Endothelial cell of umbilical vein (primary cell): ENCODE data around the gene FAM184B. TPM values are rescaled to one million over a fixed set of nuclear protein-coding genes. Genes with fewer than 3 reads are reported as not detected.

Experiments used
- BruUV-seq: library from RNA; stranded (reverse); fragments of 400-500 nt; replicated peaks from 2 replicates; lab custom pipeline; 2021; lab: Mats Ljungman, UMichigan
- CTCF ChIA-PET: fragments of 300-600, 350-600 bp; sonication (Branson Sonifier 250); formaldehyde crosslinking; loops from one replicate; lab custom pipeline; 2021; ENCODE audit warnings: antibody characterized with exemption, inconsistent platforms; lab: Charles Lee
- POLR2A ChIA-PET: fragments of 300-600, 350-600 bp; sonication (Branson Sonifier 250); formaldehyde crosslinking; loops from one replicate; lab custom pipeline; 2021; ENCODE audit warnings: antibody characterized with exemption, inconsistent platforms; lab: Charles Lee
- DNase-seq: peaks from one replicate; pipeline ENCODE4 v3.0.0-alpha.2; 2011; ENCODE audit warnings: low read depth, low spot score
- FAIRE-seq: peaks from 2 replicates; lab custom pipeline; 2011; peaks lifted over from hg19 to GRCh38; lab: Jason Lieb, UNC
- H2AFZ ChIP-seq: 2 replicates; pipeline ENCODE4 v1.6.0; 2012; ENCODE audit warnings: low read depth, low read length, control low read depth, inconsistent platforms
- H3K27ac ChIP-seq: 2 replicates; pipeline ENCODE4 v1.5.1; 2011; ENCODE audit warnings: low read depth, mild to moderate bottlenecking, control low read depth, low read length, moderate library complexity; ENCODE audit not compliant: insufficient read depth
- H3K27me3 ChIP-seq, 2 experiments: 2 replicates each; pipeline versions ENCODE4 v1.6.0 to v1.6.1; 2011; ENCODE audit warnings: low read length in 2 of 2, mixed read lengths in 1 of 2; ENCODE audit not compliant: control insufficient read depth in 2 of 2, insufficient read depth in 2 of 2
- H3K36me3 ChIP-seq, 2 experiments: 2 replicates in 1 of 2; 3 replicates in 1 of 2; pipeline ENCODE4 v1.5.1; 2011; ENCODE audit warnings: low read length in 2 of 2, mild to moderate bottlenecking in 1 of 2, moderate library complexity in 1 of 2; ENCODE audit not compliant: control insufficient read depth in 2 of 2, insufficient read depth in 2 of 2; ENCODE audit errors: extremely low read depth in 1 of 2
- H3K4me1 ChIP-seq: 3 replicates; pipeline ENCODE4 v1.5.1; 2011; ENCODE audit warnings: mild to moderate bottlenecking, low read length; ENCODE audit not compliant: control insufficient read depth, insufficient read depth; ENCODE audit errors: extremely low read depth
- H3K4me2 ChIP-seq: 2 replicates; pipeline ENCODE4 v1.6.1; 2011; ENCODE audit warnings: low read length, control low read depth, mixed read lengths; ENCODE audit not compliant: insufficient read depth
- H3K4me3 ChIP-seq, 3 experiments: fragments of 200-600 bp in 1 of 3; sonication (generic), shearing (Covaris generic) in 1 of 3; replicated peaks in 1 of 3; 2 replicates each; pipeline ENCODE4 v1.5.1; 2011 to 2016; ENCODE audit warnings: control low read depth in 3 of 3, low read length in 3 of 3, mild to moderate bottlenecking in 2 of 3, inconsistent platforms in 1 of 3, low read depth in 1 of 3, moderate library complexity in 1 of 3; ENCODE audit not compliant: insufficient read depth in 1 of 3
- H3K79me2 ChIP-seq: 2 replicates; pipeline ENCODE4 v1.6.0; 2012; ENCODE audit warnings: low read length, inconsistent platforms; ENCODE audit not compliant: control insufficient read depth, insufficient read depth
- H3K9ac ChIP-seq: replicated peaks from 2 replicates; pipeline ENCODE3; 2011; ENCODE audit warnings: low read length, control low read depth; ENCODE audit not compliant: insufficient read depth; ENCODE audit errors: extremely low read depth
- H3K9me1 ChIP-seq: replicated peaks from 3 replicates; pipeline ENCODE4 v1.6.0; 2011; ENCODE audit warnings: mild to moderate bottlenecking, low read length; ENCODE audit not compliant: control insufficient read depth, insufficient read depth; ENCODE audit errors: extremely low read depth
- H3K9me3 ChIP-seq: replicated peaks from 2 replicates; pipeline ENCODE4 v1.5.1; 2012; ENCODE audit warnings: low read length, inconsistent platforms; ENCODE audit not compliant: control insufficient read depth, insufficient read depth
- H4K20me1 ChIP-seq: replicated peaks from 2 replicates; pipeline ENCODE3; 2011; ENCODE audit warnings: mild to moderate bottlenecking, low read length; ENCODE audit not compliant: control insufficient read depth, insufficient read depth; ENCODE audit errors: extremely low read depth
- EZH2 ChIP-seq: IDR thresholded peaks from 2 replicates; pipeline ENCODE4 v1.6.1; 2012; ENCODE audit warnings: borderline replicate concordance, low read depth, mild to moderate bottlenecking, moderate library complexity, low read length, inconsistent platforms; ENCODE audit not compliant: severe bottlenecking
- FOS ChIP-seq: IDR thresholded peaks from 2 replicates; pipeline ENCODE4 v1.6.1; 2011; ENCODE audit warnings: mild to moderate bottlenecking, low read length, moderate library complexity, borderline replicate concordance; ENCODE audit not compliant: insufficient read depth
- GATA2 ChIP-seq: IDR thresholded peaks from 2 replicates; pipeline ENCODE4 v1.7.0; 2011; ENCODE audit warnings: low read depth, mild to moderate bottlenecking, moderate library complexity, mixed read lengths, low read length; ENCODE audit not compliant: insufficient read length, insufficient read depth
- JUN ChIP-seq: IDR thresholded peaks from 2 replicates; pipeline ENCODE4 v1.6.1; 2011; ENCODE audit warnings: borderline replicate concordance, low read depth; ENCODE audit not compliant: insufficient read length, insufficient read depth
- MAX ChIP-seq: IDR thresholded peaks from 2 replicates; pipeline ENCODE4 v1.6.1; 2011; ENCODE audit not compliant: insufficient read depth, insufficient read length
- MYC ChIP-seq: IDR thresholded peaks from one replicate; pipeline ENCODE4 v1.6.1; 2011; ENCODE audit warnings: mild to moderate bottlenecking, low read depth, low read length
- POLR2A ChIP-seq: IDR thresholded peaks from 2 replicates; pipeline ENCODE4 v1.6.1; 2012; ENCODE audit warnings: low read depth, mild to moderate bottlenecking, control low read depth, low read length
- POLR2AphosphoS5 ChIP-seq: IDR thresholded peaks from 2 replicates; pipeline ENCODE4 v1.6.1; 2012; ENCODE audit warnings: low read depth, mild to moderate bottlenecking, control low read depth, low read length, moderate library complexity; ENCODE audit not compliant: insufficient read depth
- dilution Hi-C: fragments of 300-500 bp; cut with MboI; formaldehyde crosslinking; loops from one replicate; pipeline ENCODE4 v1.15.0; 2019; ENCODE audit warnings: low sequenced_read_pairs; ENCODE audit not compliant: extremely low pct_ligation_motif_present
- intact Hi-C: fragments of 100-400 bp; cut with micrococcal nuclease; formaldehyde crosslinking; loops from one replicate; pipeline ENCODE4 v1.10.0; 2022
- polyA plus RNA-seq, 4 experiments: library from polyadenylated mRNA; depleted of rRNA in 3 of 4; stranded (reverse) in 3 of 4; unstranded in 1 of 4; fragments of >200 nt; gene quantifications; 2 replicates each; pipeline versions ENCODE4 v1.2.1 to v1.2.3, GENCODE V29; 2011 to 2012; ENCODE audit warnings: missing spikeins in 1 of 4
- total RNA-seq: library from RNA; stranded (reverse); gene quantifications from 2 replicates; pipeline ENCODE4 v1.2.3, GENCODE V29; 2021
- TF ChIP-seq, protein P1 (sequence below), 2 donors: IDR thresholded peaks; 1 replicate in 1 of 2; 2 replicates in 1 of 2; pipeline ENCODE4 v1.5.1; 2011; ENCODE audit warnings: low read length in 2 of 2, mild to moderate bottlenecking in 2 of 2, moderate library complexity in 2 of 2, control low read depth in 1 of 2, inconsistent platforms in 1 of 2, low read depth in 1 of 2; ENCODE audit not compliant: insufficient read depth in 1 of 2; ENCODE audit errors: extremely low read depth in 1 of 2

Gene FAM184B
- total and polyA plus RNA-seq, 2 donors (not counting 3 experiments of a cell fraction or from before 2014, with no cell fraction given) = not detected

DNA sequence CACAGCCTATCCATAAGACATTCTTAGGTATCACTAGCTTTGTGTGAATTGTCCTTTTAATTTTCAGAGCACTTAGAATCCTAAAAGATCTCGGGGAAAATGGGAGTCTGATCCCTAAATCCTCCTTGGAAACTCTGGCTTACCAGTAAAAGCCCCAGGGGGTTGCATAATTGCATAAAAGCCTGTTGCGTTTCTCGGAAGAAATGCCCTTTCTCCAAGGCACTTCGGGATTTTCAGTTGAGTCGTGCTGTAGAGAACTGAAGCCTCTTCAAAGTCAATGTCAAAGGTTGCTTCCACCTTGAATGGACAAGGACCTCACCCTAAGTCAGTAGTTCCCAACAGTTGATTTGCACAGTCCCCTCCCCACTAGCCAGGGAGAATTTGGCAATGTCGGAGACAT, 20.8 kb downstream of the FAM184B start:
- no peak overlapping the region for H3K4me2 ChIP-seq
- intact Hi-C loops (no loop called here), dilution Hi-C loops (no loop called here)
- no peak overlapping the region for H3K27ac ChIP-seq
- POLR2A ChIA-PET = no interaction called here
- H3K79me2 ChIP-seq = no peaks in the 10 kb centered on the region
- H3K4me3 ChIP-seq = no peak overlapping the region
- H3K27me3 ChIP-seq = peaks cover 5 to 7% of the 10 kb centered on the region in 2 experiments
- no peaks in the 10 kb centered on the region for H3K9me3 ChIP-seq
- no peaks in the 10 kb centered on the region for H3K4me1 ChIP-seq
- H3K36me3 ChIP-seq = no peaks in the 10 kb centered on the region
- TF ChIP-seq MYC (no peak), GATA2 (no peak), MAX (no peak), EZH2 (no peak), JUN (no peak), FOS (no peak), POLR2AphosphoS5 (no peak), POLR2A (no peak)
- TF ChIP-seq, protein P1, sequence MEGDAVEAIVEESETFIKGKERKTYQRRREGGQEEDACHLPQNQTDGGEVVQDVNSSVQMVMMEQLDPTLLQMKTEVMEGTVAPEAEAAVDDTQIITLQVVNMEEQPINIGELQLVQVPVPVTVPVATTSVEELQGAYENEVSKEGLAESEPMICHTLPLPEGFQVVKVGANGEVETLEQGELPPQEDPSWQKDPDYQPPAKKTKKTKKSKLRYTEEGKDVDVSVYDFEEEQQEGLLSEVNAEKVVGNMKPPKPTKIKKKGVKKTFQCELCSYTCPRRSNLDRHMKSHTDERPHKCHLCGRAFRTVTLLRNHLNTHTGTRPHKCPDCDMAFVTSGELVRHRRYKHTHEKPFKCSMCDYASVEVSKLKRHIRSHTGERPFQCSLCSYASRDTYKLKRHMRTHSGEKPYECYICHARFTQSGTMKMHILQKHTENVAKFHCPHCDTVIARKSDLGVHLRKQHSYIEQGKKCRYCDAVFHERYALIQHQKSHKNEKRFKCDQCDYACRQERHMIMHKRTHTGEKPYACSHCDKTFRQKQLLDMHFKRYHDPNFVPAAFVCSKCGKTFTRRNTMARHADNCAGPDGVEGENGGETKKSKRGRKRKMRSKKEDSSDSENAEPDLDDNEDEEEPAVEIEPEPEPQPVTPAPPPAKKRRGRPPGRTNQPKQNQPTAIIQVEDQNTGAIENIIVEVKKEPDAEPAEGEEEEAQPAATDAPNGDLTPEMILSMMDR (IDR thresholded peaks at IDR 0.05; ENCODE audit: extremely low read depth in 1 of 2, insufficient read depth in 1 of 2, low read depth in 1 of 2, low read length in 2 of 2) = no peak
- H4K20me1 ChIP-seq = no peaks in the 10 kb centered on the region
- no TSS peak for BruUV-seq
- no peak overlapping the region for H3K9ac ChIP-seq
- DNase-seq (no peak), FAIRE-seq (no peak)
- H2AFZ ChIP-seq = no peak overlapping the region
- CTCF ChIA-PET = no interaction called here
- no peaks in the 10 kb centered on the region for H3K9me1 ChIP-seq
